GM10248 (cell line): Measurements from ENCODE around the gene WDR54.
"Not testable (repeated sequence)": the region's sequence is repeated elsewhere in the genome, so short reads cannot be mapped to it uniquely, and the experiment has no call there.

Experiments used
- CTCF ChIA-PET: fragments of 300-600 bp; sonication (Branson Sonifier 250); formaldehyde crosslinking; extraction: SDS; loops from one replicate; lab custom pipeline; 2021; ENCODE audit warnings: antibody characterized with exemption; lab: Yijun Ruan, JAX
- POLR2A ChIA-PET: fragments of 350-650 bp; sonication (Branson Sonifier 250); formaldehyde crosslinking; extraction: SDS; loops from one replicate; lab custom pipeline; 2020; ENCODE audit warnings: antibody characterized with exemption; lab: Yijun Ruan, JAX
- DNase-seq: peaks from one replicate; pipeline ENCODE4 v3.0.0; 2012; ENCODE audit errors: extremely low spot score
- CTCF ChIP-seq: IDR thresholded peaks from 2 replicates; pipeline ENCODE4 v1.5.1; 2012; ENCODE audit warnings: mild to moderate bottlenecking, low read depth; ENCODE audit errors: extremely low read depth, missing control alignments, control extremely low read depth

The WDR54 gene

GRCh38 chr2:74440378-74441169, 19.0 kb downstream of the WDR54 start:
- peak; percentile 32 for TF ChIP-seq CTCF
- ChIA-PET CTCF (interaction anchor here (0.7 to 2.5 kb wide), 10 partner anchors 12 to 616 kb away, joined by 3 to 16 read pairs (median 4); partner anchors contain the start of gene INO80B), POLR2A (interaction anchor here (1.0 to 1.4 kb wide), 3 partner anchors 10 to 18 kb away, joined by 3 to 7 read pairs (median 6); partner anchors contain the start of genes INO80B and WBP1)
- peak; percentile 97 for DNase-seq

- POLR2A ChIA-PET, result interaction anchor here (1.0 to 1.4 kb wide), 3 partner anchors 9 to 17 kb away, joined by 3 to 7 read pairs (median 6); partner anchors contain the start of genes INO80B and WBP1
- CTCF ChIA-PET, result interaction anchor here (1.4 to 2.5 kb wide), 4 partner anchors 12 to 294 kb away, joined by 3 to 16 read pairs (median 6); partner anchors contain the start of gene INO80B
- no peak for DNase-seq
- no peak for TF ChIP-seq CTCF
Observed at GRCh38 chr2:74441170-74441689, 19.7 kb downstream of the WDR54 start.

- ChIA-PET POLR2A (interaction anchor here (1.1 kb wide), 1 partner anchor 16 kb away, joined by 3 read pairs; the partner anchor contains the start of gene WBP1), CTCF (interaction anchor here (1.4 to 2.5 kb wide), 3 partner anchors 13 to 295 kb away, joined by 3 to 16 read pairs (median 7); partner anchors contain the start of gene INO80B)
- TF ChIP-seq CTCF, result no peak
- peak; percentile 66 for DNase-seq
Observed at GRCh38 chr2:74441690-74442482, 20.4 kb downstream of the WDR54 start, which contains the start of gene RTKN. Gene RTKN, minus strand, starts transcription at chr2:74441937. Its CDS starts 121 bp downstream, at chr2:74441816.

- ChIA-PET CTCF (interaction anchor here (1.2 to 1.8 kb wide), 2 partner anchors 10 to 12 kb away, joined by 5 to 7 read pairs; partner anchors contain the start of gene INO80B), POLR2A (interaction anchor here (1.1 kb wide), 1 partner anchor 15 kb away, joined by 3 read pairs; the partner anchor contains the start of gene WBP1)
- DNase-seq, result not testable (repeated sequence)
Observed at GRCh38 chr2:74442483-74443297, 21.2 kb downstream of the WDR54 start.

- TF ChIP-seq CTCF, result no peak
- no peak for DNase-seq
- ChIA-PET POLR2A (no interaction called here), CTCF (interaction anchor here (0.9 to 1.4 kb wide), 2 partner anchors 8 to 38 kb away, joined by 3 read pairs; partner anchors contain the start of genes CCDC142 and TTC31)
Observed at GRCh38 chr2:74444498-74445318, 23.2 kb downstream of the WDR54 start.
